Breast epithelium (tissue), 3 donors: Measurements from ENCODE around the gene SARS1.

Source experiments
- POLR2A ChIP-seq: fragments of 450-650 bp; IDR thresholded peaks from one replicate; pipeline ENCODE4 v1.6.1; 2016; ENCODE audit warnings: antibody characterized with exemption, mild to moderate bottlenecking, moderate library complexity
- TF ChIP-seq, protein P1 (sequence below), 3 donors: fragments of 450-650 bp; IDR thresholded peaks; one replicate each; pipeline ENCODE4 v1.5.1; 2016 to 2017; ENCODE audit warnings: antibody characterized with exemption in 3 of 3, mild to moderate bottlenecking in 3 of 3, moderate library complexity in 3 of 3

DNA sequence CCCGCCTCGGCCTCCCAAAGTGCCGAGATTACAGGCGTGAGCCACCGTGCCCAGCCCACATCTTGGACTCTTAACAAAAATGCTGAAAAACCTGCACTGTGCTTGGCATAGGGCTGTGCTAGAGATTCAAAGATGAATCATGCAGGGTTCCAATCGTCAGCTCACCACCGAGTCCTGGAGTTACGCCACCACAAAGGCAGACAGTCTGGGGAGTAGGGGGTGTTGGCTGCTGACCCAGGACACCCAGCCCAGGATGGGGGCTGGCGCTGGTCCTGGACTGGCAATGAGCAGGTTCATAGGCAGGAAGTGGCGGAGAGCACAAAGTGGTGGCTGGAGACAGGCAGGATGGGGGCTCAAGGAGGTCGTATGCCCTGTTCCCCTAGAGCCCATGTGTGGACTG, 53.2 kb downstream of the SARS1 start:
- no peak for TF ChIP-seq POLR2A
- TF ChIP-seq, protein P1, sequence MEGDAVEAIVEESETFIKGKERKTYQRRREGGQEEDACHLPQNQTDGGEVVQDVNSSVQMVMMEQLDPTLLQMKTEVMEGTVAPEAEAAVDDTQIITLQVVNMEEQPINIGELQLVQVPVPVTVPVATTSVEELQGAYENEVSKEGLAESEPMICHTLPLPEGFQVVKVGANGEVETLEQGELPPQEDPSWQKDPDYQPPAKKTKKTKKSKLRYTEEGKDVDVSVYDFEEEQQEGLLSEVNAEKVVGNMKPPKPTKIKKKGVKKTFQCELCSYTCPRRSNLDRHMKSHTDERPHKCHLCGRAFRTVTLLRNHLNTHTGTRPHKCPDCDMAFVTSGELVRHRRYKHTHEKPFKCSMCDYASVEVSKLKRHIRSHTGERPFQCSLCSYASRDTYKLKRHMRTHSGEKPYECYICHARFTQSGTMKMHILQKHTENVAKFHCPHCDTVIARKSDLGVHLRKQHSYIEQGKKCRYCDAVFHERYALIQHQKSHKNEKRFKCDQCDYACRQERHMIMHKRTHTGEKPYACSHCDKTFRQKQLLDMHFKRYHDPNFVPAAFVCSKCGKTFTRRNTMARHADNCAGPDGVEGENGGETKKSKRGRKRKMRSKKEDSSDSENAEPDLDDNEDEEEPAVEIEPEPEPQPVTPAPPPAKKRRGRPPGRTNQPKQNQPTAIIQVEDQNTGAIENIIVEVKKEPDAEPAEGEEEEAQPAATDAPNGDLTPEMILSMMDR (IDR thresholded peaks at IDR 0.05): no peak
